Stimulated activated CD8-positive, alpha-beta memory T cell treated with anti-CD3 and anti-CD28 coated beads, Interleukin-12 subunit alpha, Interleukin-12 subunit beta, amount 100 ng/mL, for 24 hours (primary cell): Measurements from ENCODE around the gene SORCS2.

Experiments
- DNase-seq: peaks from one replicate; pipeline ENCODE4 v3.0.0-alpha.2; 2020; ENCODE audit errors: extremely low read depth

SORCS2 gene

GRCh38 chr4:7774301-7775294 is 582.3 kb downstream of the SORCS2 start:
- DNase-seq: no peak

GRCh38 chr4:7775396-7775795 is 583.1 kb downstream of the SORCS2 start:
- no peak for DNase-seq

- DNase-seq: no peak
Observed at GRCh38 chr4:7777017-7777710, 584.8 kb downstream of the SORCS2 start.

GRCh38 chr4:7777871-7778509 is 585.7 kb downstream of the SORCS2 start:
- no peak for DNase-seq

GRCh38 chr4:7778510-7779431 is 586.4 kb downstream of the SORCS2 start:
- no peak for DNase-seq

- DNase-seq: no peak
Observed at GRCh38 chr4:7779432-7779768, 587.1 kb downstream of the SORCS2 start.

- DNase-seq: no peak
Observed at GRCh38 chr4:7780751-7781348, 588.5 kb downstream of the SORCS2 start.

GRCh38 chr4:7781366-7781765 is 589.0 kb downstream of the SORCS2 start:
- no peak for DNase-seq

GRCh38 chr4:7781993-7782392 is 589.7 kb downstream of the SORCS2 start:
- no peak for DNase-seq

GRCh38 chr4:7782783-7783182 is 590.4 kb downstream of the SORCS2 start:
- no peak for DNase-seq

GRCh38 chr4:7783541-7783940 is 591.2 kb downstream of the SORCS2 start:
- DNase-seq: no peak

GRCh38 chr4:7784131-7784870 is 592.0 kb downstream of the SORCS2 start:
- DNase-seq: no peak

- DNase-seq: no peak
Observed at GRCh38 chr4:7785017-7785416, 592.7 kb downstream of the SORCS2 start.

- no peak for DNase-seq
Observed at GRCh38 chr4:7786040-7786439, 593.7 kb downstream of the SORCS2 start.

- DNase-seq: no peak
Observed at GRCh38 chr4:7786517-7786916, 594.2 kb downstream of the SORCS2 start.

GRCh38 chr4:7787067-7787466 is 594.7 kb downstream of the SORCS2 start:
- DNase-seq: no peak

- DNase-seq: no peak
Observed at GRCh38 chr4:7787681-7788141, 595.4 kb downstream of the SORCS2 start.

GRCh38 chr4:7788193-7788592 is 595.9 kb downstream of the SORCS2 start:
- no peak for DNase-seq

GRCh38 chr4:7788694-7789425 is 596.5 kb downstream of the SORCS2 start:
- DNase-seq: no peak

- no peak for DNase-seq
Observed at GRCh38 chr4:7790023-7790422, 597.7 kb downstream of the SORCS2 start.
